Measurements from ENCODE around the gene CDKN2AIPNL. TPM values are rescaled to one million over a fixed set of nuclear protein-coding genes. Genes with fewer than 3 reads are reported as not detected.

Gene CDKN2AIPNL
- total and polyA plus RNA-seq, 2 of the 13 experiments (the other 11 are each of a cell fraction or from before 2014, with no cell fraction given), result 17.4 to 46.5 TPM

DNA sequence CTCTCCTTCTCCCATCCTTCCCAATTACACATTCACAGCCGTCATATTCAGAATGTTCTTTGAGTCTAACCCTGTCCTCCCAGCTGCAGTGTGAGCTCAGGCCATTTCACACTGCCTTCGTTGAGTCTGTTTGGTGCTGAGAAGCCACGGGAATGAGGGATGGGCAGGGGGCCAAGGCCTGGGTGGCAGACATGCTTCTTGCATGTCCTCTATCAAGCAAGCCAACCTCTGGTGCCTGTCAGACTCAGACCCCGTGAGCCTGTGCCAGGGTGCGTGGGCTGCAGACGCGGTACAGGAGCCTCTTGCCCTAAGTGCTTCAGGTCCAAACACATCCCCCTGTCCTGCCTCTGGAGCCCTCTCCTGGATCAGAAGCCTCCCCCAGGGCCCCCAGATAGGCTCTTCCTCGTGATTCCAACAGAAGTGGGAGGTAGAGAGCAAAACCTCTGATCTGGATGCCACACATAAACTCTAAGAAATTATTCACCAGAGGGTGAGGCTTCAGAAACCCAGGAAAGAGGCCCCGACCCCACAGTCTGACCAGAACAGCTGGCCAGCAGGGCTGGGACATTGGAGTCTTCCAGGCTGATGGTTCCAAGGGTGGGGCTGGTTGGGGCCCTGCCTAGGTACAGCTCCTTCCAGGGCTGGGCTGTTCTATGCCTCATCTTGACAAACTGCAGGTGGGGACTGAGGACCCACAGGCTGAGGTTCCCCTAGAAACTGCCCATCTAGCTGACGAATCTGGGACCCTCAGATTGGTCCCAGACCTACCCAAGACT, 46.7 kb upstream of the CDKN2AIPNL start:
- ATAC-seq, result peak; percentile 32
- 4% methylated on average over 5 of the region's 10 CpGs for WGBS (ENCODE audit: low lambda C conversion rate)

More for the DNA sequence above, 46.7 kb upstream of the CDKN2AIPNL start:
- no TSS peak for BruUV-seq (replicated peaks)
- Histone ChIP-seq H3K79me2 (ENCODE audit: insufficient read depth, low read length) (no peaks in the 10 kb centered on the region), H2AFZ (ENCODE audit: low read length) (no peak overlapping the region), H3K4me1 (ENCODE audit: insufficient read depth, low read length) (peaks cover 17% of the 10 kb centered on the region; the same call in 1 of the 2 replicates), H3K9ac (ENCODE audit: insufficient read depth, low read depth, low read length) (no peak overlapping the region), H3K27me3 (ENCODE audit: control insufficient read depth in 1 of 2, insufficient read depth in 2 of 2, low read length in 2 of 2) (peaks cover 0 to 14% of the 10 kb centered on the region in 2 experiments; a peak in 3 of 5 replicates), H3K4me3 (replicated peaks in 1 of 3; ENCODE audit: insufficient read depth in 1 of 3, low read depth in 2 of 3, low read length in 3 of 3) (no peak overlapping the region), H3K36me3 (replicated peaks in 1 of 2; ENCODE audit: control insufficient read depth in 1 of 2, insufficient read depth in 2 of 2, low read length in 2 of 2) (no peaks in the 10 kb centered on the region), H3K27ac (ENCODE audit: extremely low read length, insufficient read depth, low read length) (no peak overlapping the region), H3K4me2 (ENCODE audit: low read depth, low read length) (no peak overlapping the region), H4K20me1 (ENCODE audit: insufficient read depth, low read length) (no peaks in the 10 kb centered on the region), H3K9me3 (ENCODE audit: low read length) (no peaks in the 10 kb centered on the region)
- DNase-seq (ENCODE audit: low spot score), result no peak
- POLR2A ChIA-PET, result interaction anchor here (0.6 to 3.2 kb wide), 5 partner anchors 8 to 78 kb away, joined by 3 to 9 read pairs (median 3); no protein-coding TSS in a partner anchor
- intact Hi-C loops (cut with micrococcal nuclease; ENCODE audit: unreplicated experiment) (no loop called here), in situ Hi-C loops (cut with HindIII; ENCODE audit: extremely low pct_ligation_motif_present, low pct_unique_long_range_greater_than_20kb) (no loop called here)
- FAIRE-seq, result no peak
- no peak for TF ChIP-seq RFX1 (IDR thresholded peaks at IDR 0.05)
- no peak for TF ChIP-seq SMAD1 (CRISPR knock-in tag; IDR thresholded peaks at IDR 0.05; ENCODE audit: borderline replicate concordance, low read depth)
- TF ChIP-seq SNAPC2 (CRISPR knock-in tag; IDR thresholded peaks at IDR 0.05), result no peak
- TF ChIP-seq PHF20 (CRISPR knock-in tag; IDR thresholded peaks at IDR 0.05), result no peak
- TF ChIP-seq ZNF768 (CRISPR knock-in tag; IDR thresholded peaks at IDR 0.05), result no peak
- TF ChIP-seq, protein P1, sequence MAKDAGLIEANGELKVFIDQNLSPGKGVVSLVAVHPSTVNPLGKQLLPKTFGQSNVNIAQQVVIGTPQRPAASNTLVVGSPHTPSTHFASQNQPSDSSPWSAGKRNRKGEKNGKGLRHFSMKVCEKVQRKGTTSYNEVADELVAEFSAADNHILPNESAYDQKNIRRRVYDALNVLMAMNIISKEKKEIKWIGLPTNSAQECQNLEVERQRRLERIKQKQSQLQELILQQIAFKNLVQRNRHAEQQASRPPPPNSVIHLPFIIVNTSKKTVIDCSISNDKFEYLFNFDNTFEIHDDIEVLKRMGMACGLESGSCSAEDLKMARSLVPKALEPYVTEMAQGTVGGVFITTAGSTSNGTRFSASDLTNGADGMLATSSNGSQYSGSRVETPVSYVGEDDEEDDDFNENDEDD (CRISPR knock-in tag; IDR thresholded peaks at IDR 0.05; ENCODE audit: borderline replicate concordance), result no peak
- no peak for TF ChIP-seq MEIS2 (CRISPR knock-in tag; IDR thresholded peaks at IDR 0.05)
- no peak for TF ChIP-seq JARID2 (CRISPR knock-in tag; IDR thresholded peaks at IDR 0.05; ENCODE audit: insufficient replicate concordance)
- no peak for TF ChIP-seq TCF7 (IDR thresholded peaks at IDR 0.05; ENCODE audit: low read depth)
- no peak for TF ChIP-seq FOXC1 (CRISPR knock-in tag; IDR thresholded peaks at IDR 0.05; ENCODE audit: borderline replicate concordance)
- no peak for TF ChIP-seq SMARCE1 (IDR thresholded peaks at IDR 0.05; ENCODE audit: borderline replicate concordance)
- TF ChIP-seq FOXK2 (IDR thresholded peaks at IDR 0.05), result no peak
- TF ChIP-seq SMAD9 (CRISPR knock-in tag; IDR thresholded peaks at IDR 0.05), result no peak
- TF ChIP-seq, protein P2, sequence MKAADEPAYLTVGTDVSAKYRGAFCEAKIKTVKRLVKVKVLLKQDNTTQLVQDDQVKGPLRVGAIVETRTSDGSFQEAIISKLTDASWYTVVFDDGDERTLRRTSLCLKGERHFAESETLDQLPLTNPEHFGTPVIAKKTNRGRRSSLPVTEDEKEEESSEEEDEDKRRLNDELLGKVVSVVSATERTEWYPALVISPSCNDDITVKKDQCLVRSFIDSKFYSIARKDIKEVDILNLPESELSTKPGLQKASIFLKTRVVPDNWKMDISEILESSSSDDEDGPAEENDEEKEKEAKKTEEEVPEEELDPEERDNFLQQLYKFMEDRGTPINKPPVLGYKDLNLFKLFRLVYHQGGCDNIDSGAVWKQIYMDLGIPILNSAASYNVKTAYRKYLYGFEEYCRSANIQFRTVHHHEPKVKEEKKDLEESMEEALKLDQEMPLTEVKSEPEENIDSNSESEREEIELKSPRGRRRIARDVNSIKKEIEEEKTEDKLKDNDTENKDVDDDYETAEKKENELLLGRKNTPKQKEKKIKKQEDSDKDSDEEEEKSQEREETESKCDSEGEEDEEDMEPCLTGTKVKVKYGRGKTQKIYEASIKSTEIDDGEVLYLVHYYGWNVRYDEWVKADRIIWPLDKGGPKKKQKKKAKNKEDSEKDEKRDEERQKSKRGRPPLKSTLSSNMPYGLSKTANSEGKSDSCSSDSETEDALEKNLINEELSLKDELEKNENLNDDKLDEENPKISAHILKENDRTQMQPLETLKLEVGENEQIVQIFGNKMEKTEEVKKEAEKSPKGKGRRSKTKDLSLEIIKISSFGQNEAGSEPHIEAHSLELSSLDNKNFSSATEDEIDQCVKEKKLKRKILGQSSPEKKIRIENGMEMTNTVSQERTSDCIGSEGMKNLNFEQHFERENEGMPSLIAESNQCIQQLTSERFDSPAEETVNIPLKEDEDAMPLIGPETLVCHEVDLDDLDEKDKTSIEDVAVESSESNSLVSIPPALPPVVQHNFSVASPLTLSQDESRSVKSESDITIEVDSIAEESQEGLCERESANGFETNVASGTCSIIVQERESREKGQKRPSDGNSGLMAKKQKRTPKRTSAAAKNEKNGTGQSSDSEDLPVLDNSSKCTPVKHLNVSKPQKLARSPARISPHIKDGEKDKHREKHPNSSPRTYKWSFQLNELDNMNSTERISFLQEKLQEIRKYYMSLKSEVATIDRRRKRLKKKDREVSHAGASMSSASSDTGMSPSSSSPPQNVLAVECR (CRISPR knock-in tag; IDR thresholded peaks at IDR 0.05; ENCODE audit: borderline replicate concordance), result no peak
- TF ChIP-seq ZNF841 (CRISPR knock-in tag; IDR thresholded peaks at IDR 0.05; ENCODE audit: borderline replicate concordance), result no peak
- CTCF ChIA-PET (ENCODE audit: low intra/inter-chr PET ratio, low total read pairs), result no interaction called here

Measured in HepG2 (cell line).